ENCODE results near the gene HNRNPH1.
"Not testable (repeated sequence)": the region's sequence is repeated elsewhere in the genome, so short reads cannot be mapped to it uniquely, and the experiment has no call there.

The HNRNPH1 gene, protein sequence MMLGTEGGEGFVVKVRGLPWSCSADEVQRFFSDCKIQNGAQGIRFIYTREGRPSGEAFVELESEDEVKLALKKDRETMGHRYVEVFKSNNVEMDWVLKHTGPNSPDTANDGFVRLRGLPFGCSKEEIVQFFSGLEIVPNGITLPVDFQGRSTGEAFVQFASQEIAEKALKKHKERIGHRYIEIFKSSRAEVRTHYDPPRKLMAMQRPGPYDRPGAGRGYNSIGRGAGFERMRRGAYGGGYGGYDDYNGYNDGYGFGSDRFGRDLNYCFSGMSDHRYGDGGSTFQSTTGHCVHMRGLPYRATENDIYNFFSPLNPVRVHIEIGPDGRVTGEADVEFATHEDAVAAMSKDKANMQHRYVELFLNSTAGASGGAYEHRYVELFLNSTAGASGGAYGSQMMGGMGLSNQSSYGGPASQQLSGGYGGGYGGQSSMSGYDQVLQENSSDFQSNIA

DNA sequence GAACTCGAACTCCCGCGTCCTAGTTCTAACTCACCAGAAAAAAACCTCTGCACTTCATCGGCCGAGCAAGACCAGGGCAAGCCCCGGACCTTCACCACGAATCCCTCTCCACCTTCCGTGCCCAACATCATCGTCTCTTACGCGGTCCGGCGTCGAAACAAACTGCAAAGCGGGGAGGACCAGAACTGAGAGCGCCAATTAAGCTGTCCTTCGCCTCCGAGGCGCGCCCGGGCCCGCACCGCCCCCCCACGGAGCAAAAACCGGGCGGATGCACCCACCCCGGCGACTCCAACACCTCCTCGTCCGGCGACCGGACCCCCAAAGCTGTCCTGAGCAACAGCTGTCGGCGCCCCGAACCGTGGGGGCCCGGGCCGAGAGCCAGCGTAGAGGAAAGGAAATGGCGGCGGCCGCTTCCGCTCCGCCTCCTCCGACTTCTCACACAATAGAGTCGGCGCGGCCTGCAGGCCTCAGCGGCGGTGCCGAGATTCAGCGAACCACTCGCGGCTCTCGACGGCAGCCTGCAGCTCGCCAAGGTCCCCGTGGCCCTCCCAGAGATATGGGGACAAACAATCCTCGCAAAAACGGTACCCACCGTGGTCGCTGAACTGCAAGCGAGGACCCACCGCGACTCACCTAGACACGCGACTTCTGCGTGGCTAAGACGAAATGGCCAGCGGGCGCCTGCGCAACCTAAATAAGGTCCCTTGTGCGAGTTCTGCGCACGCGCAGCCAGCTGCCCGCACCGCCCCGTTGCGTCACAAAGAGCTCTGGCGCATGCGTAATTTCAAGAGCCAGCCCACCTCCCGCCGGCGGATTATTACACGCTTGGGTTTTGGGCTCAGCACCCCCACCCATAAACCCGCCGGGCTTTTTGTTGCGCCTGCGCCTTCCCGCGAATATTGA, at the start of gene HNRNPH1:
HNRNPH1 (minus strand) TSS at position 669 of the 903 bp plus-strand sequence; CDS start at position 131, 538 bp downstream.
- DNase-seq (ENCODE audit: low read depth in 3 of 3): peak; percentile 95 to 97 (median 97)

DNA sequence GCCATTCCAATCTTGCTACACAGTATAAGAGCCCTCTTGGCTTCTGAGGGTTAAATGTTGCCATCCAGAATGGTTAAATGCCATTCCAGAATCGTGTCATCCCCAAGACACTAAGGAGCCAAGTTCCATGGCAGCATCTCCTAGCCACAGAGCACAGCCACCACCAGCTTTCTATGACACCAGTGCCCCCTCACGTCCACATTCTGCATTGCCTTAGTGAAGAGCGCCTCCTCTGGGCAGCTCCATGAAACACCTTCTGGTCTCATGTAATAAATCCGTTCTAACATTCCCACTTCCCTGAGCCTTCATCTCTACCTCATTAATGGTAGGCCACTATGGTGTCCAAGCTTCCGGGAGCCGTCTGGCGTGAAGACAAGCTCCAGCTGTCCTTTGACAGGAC, 44.9 kb upstream of the HNRNPH1 start:
- peak in 1 of 3 donors; percentile 17 for DNase-seq (ENCODE audit: low read depth in 3 of 3)

- not testable (repeated sequence) for DNase-seq (ENCODE audit: low read depth in 3 of 3)
Observed at GRCh38 chr5:179661647-179662046, 38.2 kb upstream of the HNRNPH1 start.

DNA sequence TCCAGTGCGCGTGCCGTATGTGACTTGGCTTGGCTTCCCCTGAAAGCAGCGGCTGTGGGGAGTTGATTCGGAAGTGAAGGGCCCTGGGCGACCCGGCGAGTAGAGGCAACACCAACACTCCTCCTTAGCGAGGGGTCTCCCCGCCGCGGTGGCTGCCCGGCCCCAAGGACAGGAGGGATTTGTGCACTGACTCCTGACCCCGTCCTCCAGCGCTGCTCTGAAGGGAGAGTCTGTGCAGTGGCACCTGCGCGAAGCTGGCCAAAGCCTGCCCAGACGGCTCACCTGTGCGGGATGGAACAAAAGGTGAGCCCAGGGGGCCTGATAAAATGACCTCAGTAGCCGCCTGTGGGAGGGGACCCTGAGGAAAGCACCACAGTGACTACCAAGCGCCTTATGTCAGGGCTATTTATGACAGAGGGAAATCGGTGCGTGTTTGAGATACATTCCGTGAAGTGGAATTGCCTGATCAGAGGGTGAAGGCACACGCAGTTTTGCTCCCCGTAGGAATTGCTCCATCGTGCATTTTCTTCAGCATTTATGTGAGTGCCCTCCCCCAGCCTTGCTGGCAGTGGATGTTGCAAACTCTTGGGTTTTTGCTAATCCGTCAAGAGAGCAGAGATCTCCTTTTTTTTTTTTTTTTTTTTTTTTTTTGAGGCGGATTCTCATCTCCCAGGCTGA, 34.8 kb upstream of the HNRNPH1 start:
- DNase-seq (ENCODE audit: low read depth in 3 of 3): not testable (repeated sequence)

- DNase-seq (ENCODE audit: low read depth in 3 of 3): not testable (repeated sequence)
Observed at GRCh38 chr5:179657302-179658178, 34.1 kb upstream of the HNRNPH1 start.

DNA sequence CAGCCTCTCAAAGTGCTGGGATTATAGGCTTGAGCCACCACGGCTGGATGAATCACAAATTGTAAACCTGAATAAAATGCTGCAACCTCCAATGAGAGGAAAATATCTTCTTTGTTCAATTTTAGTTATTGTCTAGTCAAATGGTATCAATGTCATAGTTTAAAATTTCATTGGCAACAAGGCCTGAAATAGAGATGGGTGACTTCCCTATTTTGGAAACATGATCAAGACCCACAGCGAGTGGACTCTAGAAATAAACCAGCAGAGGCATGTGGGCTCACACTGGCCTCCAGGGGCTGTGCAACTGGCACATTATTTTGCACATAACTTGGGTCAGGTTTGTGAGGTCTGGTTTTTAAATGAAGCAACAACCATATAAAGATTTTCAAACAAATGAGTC, 29.7 kb upstream of the HNRNPH1 start:
- DNase-seq (ENCODE audit: low read depth in 3 of 3): not testable (repeated sequence)

GRCh38 chr5:179650245-179650644, 26.8 kb upstream of the HNRNPH1 start:
- DNase-seq (ENCODE audit: low read depth in 3 of 3): not testable (repeated sequence)

DNA sequence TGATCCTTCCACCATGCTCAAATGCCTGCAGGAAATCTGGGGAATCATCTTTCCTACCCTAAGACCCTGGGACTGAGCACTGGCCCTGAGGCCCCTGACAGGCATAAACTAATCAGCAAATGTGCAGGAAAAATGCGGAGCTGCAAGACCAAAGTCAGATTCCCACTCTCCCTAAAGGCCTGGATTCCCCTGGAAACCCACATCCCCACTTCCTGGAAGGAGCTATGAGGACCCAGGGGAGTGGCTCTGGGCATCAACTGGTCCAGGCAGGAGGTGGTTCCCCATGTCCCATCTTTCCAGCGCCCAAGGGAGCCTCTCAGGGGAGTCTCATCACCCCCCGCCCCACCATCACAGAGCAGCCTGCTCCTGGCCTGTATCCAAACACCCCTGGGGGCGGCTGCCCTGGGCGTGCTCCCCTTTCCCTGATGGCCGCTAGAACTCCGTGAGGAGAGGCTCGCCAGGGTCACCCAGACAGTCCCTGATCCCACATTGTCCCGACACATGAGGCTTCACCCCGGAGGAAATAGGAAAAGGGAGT, 25.8 kb upstream of the HNRNPH1 start:
- not testable (repeated sequence) for DNase-seq (ENCODE audit: low read depth in 3 of 3)

- DNase-seq (ENCODE audit: low read depth in 3 of 3): no peak
Observed at GRCh38 chr5:179648410-179648809, 24.9 kb upstream of the HNRNPH1 start.

- DNase-seq (ENCODE audit: low read depth in 3 of 3): not testable (repeated sequence)
Observed at GRCh38 chr5:179644766-179645165, 21.3 kb upstream of the HNRNPH1 start.

- DNase-seq (ENCODE audit: low read depth in 3 of 3): not testable (repeated sequence)
Observed at GRCh38 chr5:179643141-179643920, 19.9 kb upstream of the HNRNPH1 start.

DNA sequence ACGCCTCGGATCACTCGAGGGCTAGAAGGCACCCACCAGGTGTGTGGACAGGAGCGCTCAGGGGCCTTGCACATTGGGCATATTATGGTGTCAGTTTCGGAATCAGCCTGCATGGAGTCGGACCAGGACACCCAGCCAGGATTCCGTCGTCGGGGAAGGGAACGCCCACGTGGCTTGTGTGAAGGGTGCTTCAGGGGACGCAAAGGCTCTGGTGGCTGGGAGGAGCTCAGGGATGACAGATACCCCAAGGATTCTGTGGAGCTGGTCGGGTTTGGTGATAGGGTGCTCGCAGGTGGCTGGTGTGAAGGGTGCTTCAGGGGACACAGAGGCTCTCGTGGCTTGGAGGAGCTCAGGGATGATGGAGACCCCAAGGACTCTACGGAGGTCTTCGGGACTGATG, 19.2 kb upstream of the HNRNPH1 start:
- not testable (repeated sequence) for DNase-seq (ENCODE audit: low read depth in 3 of 3)

DNA sequence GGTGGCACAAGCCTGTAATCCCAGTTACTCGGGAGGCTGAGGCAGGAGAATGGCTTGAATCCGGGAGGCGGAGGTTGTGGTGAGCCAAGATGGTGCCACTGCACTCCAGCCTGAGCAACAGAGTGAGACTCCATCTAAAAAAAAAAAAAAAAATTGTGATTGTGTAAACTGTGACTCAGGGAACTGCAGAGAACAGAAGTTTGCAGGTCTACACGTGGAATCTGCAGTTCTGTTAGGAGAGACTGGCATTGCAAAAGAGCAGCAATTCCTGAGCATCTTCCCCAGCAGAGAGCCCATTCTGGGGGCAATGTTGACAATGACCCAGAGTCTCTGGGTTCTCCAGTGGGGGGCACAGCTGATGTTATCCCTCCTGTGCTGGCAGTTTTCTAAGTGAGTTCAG, 18.3 kb upstream of the HNRNPH1 start:
- not testable (repeated sequence) for DNase-seq (ENCODE audit: low read depth in 3 of 3)

DNA sequence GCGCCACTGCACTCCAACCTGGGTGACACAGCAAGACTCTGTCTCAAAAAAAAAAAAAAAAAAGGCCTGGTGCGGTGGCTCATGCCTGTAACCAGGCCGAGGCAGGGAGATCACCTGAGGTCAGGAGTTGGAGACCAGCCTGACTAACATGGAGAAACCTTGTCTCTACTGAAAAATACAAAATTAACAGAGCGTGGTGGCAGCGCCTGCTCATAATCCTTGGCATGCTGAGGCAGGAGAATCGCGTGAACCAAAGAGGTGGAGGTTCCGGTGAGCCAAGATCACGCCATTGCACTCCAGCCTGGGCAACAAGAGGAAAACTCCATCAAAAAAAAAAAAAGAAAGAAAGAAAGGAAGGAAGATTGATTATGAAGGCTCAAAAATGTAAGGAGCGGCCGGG, 15.8 kb upstream of the HNRNPH1 start:
- DNase-seq (ENCODE audit: low read depth in 3 of 3): not testable (repeated sequence)

GRCh38 chr5:179634370-179635172, 11.1 kb upstream of the HNRNPH1 start:
- not testable (repeated sequence) for DNase-seq (ENCODE audit: low read depth in 3 of 3)

DNA sequence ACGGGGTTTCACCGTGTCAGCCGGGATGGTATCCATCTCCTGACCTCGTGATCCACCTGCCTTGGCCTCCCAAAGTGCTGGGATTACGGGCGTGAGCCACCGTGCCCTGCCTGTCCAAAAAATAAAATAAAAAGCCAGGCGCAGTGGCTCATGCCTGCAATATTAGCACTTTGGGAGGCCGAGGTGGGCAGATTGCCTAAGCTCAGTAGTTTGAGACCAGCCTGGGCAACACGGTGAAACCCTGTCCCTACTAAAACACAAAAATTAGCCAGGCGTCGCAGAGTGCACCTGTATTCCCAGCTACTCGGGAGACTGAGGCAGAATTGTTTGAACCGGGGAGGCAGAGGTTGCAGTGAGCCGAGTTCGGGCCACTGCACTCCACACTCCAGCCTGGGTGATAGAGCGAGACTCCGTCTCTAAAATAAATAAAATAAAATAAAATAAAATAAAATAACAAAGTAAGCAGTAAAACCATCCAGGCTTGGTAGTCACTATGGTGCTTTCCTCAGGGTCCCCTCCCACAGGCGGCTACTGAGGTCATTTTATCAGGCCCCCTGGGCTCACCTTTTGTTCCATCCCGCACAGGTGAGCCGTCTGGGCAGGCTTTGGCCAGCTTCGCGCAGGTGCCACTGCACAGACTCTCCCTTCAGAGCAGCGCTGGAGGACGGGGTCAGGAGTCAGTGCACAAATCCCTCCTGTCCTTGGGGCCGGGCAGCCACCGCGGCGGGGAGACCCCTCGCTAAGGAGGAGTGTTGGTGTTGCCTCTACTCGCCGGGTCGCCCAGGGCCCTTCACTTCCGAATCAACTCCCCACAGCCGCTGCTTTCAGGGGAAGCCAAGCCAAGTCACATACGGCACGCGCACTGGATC, 10.3 kb upstream of the HNRNPH1 start:
- DNase-seq (ENCODE audit: low read depth in 3 of 3): not testable (repeated sequence)

DNA sequence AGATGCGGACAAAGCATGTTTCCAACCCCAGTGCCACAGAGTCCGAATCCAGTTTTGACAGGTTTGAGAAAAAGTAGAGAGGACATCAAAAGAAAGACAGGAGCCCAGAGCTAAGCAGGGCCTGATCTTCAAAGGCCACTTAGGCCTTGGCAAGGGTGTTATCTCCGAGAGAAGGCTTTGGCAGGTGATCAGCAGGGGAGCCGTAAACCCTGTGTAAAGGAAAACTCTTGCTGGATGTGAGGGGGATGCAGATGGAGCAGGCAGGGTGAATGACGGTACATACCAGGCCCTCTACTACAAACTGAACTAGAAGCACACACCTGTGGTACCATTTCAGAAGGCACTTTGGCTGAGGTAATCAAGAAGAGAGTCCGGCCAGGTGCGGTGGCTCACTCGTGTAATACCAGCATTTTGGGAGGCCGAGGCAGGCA, 1.4 kb upstream of the HNRNPH1 start:
- DNase-seq (ENCODE audit: low read depth in 3 of 3): no peak
